ENCODE results near the gene CLSTN2. TPM values are rescaled to one million over a fixed set of nuclear protein-coding genes. Genes with fewer than 3 reads are reported as not detected.

CLSTN2 gene
- total and polyA plus RNA-seq, 2 experiments from 2014 or later = 23.0 to 27.0 TPM

DNA sequence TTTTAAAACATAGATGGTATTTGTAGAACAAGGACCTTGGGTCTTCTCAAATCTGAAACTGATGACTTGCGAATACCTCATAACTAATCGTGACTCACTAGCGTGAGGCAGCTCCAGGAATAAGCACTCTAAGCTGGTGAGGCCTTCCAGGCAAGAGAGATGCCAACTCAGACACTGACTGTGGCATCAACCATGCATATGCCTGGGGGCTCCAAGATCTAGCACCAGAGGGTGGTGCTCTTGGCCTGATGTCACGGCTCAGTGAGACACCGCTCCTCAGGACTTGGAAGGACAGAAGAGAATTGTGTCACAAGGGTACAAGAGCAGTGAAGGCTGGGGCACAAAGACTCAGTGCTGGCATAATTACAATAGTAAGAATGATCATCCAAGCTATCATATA is 617.9 kb downstream of the CLSTN2 start:
- Histone ChIP-seq H3K9me3 (ENCODE audit: low read depth) (no peaks in the 10 kb centered on the region), H3K36me3 (replicated peaks; ENCODE audit: insufficient read depth, low read depth) (no peaks in the 10 kb centered on the region), H3K9me2 (replicated peaks; ENCODE audit: insufficient read depth) (no peaks in the 10 kb centered on the region), H3K27ac (no peak overlapping the region), H2AFZ (no peak overlapping the region), H4K20me1 (ENCODE audit: insufficient read depth, poor library complexity, severe bottlenecking) (no peaks in the 10 kb centered on the region), H3K79me2 (no peaks in the 10 kb centered on the region), H3K27me3 (no peaks in the 10 kb centered on the region), H3K4me3 (no peak overlapping the region), H3K4me2 (no peak overlapping the region), H3K4me1 (ENCODE audit: insufficient read depth) (no peaks in the 10 kb centered on the region)
- DNase-seq (ENCODE audit: low spot score) = no peak
- TF ChIP-seq EZH2 (IDR thresholded peaks at IDR 0.05; ENCODE audit: borderline replicate concordance) = no peak
- no peak for TF ChIP-seq EZH2phosphoT487 (IDR thresholded peaks at IDR 0.05; ENCODE audit: low read depth, severe bottlenecking, unreplicated experiment)
- TF ChIP-seq, protein P1, sequence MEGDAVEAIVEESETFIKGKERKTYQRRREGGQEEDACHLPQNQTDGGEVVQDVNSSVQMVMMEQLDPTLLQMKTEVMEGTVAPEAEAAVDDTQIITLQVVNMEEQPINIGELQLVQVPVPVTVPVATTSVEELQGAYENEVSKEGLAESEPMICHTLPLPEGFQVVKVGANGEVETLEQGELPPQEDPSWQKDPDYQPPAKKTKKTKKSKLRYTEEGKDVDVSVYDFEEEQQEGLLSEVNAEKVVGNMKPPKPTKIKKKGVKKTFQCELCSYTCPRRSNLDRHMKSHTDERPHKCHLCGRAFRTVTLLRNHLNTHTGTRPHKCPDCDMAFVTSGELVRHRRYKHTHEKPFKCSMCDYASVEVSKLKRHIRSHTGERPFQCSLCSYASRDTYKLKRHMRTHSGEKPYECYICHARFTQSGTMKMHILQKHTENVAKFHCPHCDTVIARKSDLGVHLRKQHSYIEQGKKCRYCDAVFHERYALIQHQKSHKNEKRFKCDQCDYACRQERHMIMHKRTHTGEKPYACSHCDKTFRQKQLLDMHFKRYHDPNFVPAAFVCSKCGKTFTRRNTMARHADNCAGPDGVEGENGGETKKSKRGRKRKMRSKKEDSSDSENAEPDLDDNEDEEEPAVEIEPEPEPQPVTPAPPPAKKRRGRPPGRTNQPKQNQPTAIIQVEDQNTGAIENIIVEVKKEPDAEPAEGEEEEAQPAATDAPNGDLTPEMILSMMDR (IDR thresholded peaks at IDR 0.05; ENCODE audit: poor library complexity) = no peak
- 92% methylated on average over 5 of the region's 5 CpGs for WGBS (ENCODE audit: low lambda C conversion rate, missing lambda C conversion rate)

DNA sequence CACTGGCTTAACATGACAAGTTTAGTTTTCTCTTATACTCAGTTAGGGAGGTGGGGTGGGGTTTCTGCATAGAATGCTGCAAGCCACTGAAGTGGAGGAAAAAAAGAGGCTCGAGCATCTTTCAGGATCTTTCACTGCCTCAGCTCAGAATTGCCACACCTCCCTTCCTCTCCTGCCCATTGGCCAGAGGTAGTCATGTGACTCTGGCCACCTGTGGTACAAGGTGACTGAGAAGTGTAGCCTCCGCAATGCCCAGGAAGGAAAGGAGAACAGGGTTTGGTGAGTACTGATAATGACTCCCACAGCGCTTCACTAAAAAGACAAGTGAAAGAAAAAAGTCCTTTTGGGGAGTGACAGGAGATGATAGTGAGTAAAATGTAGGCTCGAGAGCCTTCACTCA is 618.6 kb downstream of the CLSTN2 start:
- 86% methylated on average over 4 of the region's 4 CpGs for WGBS (ENCODE audit: low lambda C conversion rate, missing lambda C conversion rate)
- H3K4me1 ChIP-seq (ENCODE audit: insufficient read depth) = no peaks in the 10 kb centered on the region
- H3K9me2 ChIP-seq (replicated peaks; ENCODE audit: insufficient read depth) = no peaks in the 10 kb centered on the region
- H3K79me2 ChIP-seq = no peaks in the 10 kb centered on the region
- H3K27ac ChIP-seq = no peak overlapping the region
- no peak overlapping the region for H3K4me3 ChIP-seq
- H2AFZ ChIP-seq = no peak overlapping the region
- no peaks in the 10 kb centered on the region for H3K27me3 ChIP-seq
- H3K36me3 ChIP-seq (replicated peaks; ENCODE audit: insufficient read depth, low read depth) = no peaks in the 10 kb centered on the region
- TF ChIP-seq EZH2 (IDR thresholded peaks at IDR 0.05; ENCODE audit: borderline replicate concordance) = no peak
- TF ChIP-seq EZH2phosphoT487 (IDR thresholded peaks at IDR 0.05; ENCODE audit: low read depth, severe bottlenecking, unreplicated experiment) = no peak
- TF ChIP-seq, protein P1 (IDR thresholded peaks at IDR 0.05; ENCODE audit: poor library complexity) = no peak
- DNase-seq (ENCODE audit: low spot score) = no peak
- H3K9me3 ChIP-seq (ENCODE audit: low read depth) = no peaks in the 10 kb centered on the region
- H3K4me2 ChIP-seq = no peak overlapping the region
- H4K20me1 ChIP-seq (ENCODE audit: insufficient read depth, poor library complexity, severe bottlenecking) = no peaks in the 10 kb centered on the region

DNA sequence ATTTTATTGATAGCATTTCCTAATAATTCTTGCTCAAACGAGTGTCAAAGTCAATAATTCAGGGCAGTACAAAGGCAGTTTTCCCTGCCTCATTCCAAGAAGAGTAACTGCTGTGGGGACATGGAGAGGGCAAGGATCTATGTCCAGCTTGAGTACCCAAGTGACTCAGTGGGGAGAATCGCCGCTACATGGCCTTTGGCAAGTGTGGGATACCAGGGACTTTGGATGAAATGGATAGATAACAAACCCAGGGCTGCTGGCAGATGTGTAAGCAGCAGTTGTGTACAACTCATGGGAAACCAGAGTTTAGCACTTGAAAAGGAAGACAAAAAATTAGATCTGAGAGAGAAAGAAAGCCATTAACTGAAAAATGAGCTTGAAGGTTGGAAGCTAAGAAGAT is 620.7 kb downstream of the CLSTN2 start:
- H3K4me3 ChIP-seq = no peak overlapping the region
- TF ChIP-seq EZH2 (IDR thresholded peaks at IDR 0.05; ENCODE audit: borderline replicate concordance) = no peak
- TF ChIP-seq EZH2phosphoT487 (IDR thresholded peaks at IDR 0.05; ENCODE audit: low read depth, severe bottlenecking, unreplicated experiment) = no peak
- TF ChIP-seq, protein P1 (IDR thresholded peaks at IDR 0.05; ENCODE audit: poor library complexity) = no peak
- H2AFZ ChIP-seq = no peak overlapping the region
- H3K4me2 ChIP-seq = no peak overlapping the region
- H3K79me2 ChIP-seq = no peaks in the 10 kb centered on the region
- no peaks in the 10 kb centered on the region for H4K20me1 ChIP-seq (ENCODE audit: insufficient read depth, poor library complexity, severe bottlenecking)
- no peaks in the 10 kb centered on the region for H3K9me3 ChIP-seq (ENCODE audit: low read depth)
- H3K4me1 ChIP-seq (ENCODE audit: insufficient read depth) = no peaks in the 10 kb centered on the region
- no peak overlapping the region for H3K27ac ChIP-seq
- DNase-seq (ENCODE audit: low spot score) = no peak
- no peaks in the 10 kb centered on the region for H3K27me3 ChIP-seq
- 90% methylated on average over 3 of the region's 3 CpGs for WGBS (ENCODE audit: low lambda C conversion rate, missing lambda C conversion rate)
- H3K9me2 ChIP-seq (replicated peaks; ENCODE audit: insufficient read depth) = no peaks in the 10 kb centered on the region
- H3K36me3 ChIP-seq (replicated peaks; ENCODE audit: insufficient read depth, low read depth) = no peaks in the 10 kb centered on the region

DNA sequence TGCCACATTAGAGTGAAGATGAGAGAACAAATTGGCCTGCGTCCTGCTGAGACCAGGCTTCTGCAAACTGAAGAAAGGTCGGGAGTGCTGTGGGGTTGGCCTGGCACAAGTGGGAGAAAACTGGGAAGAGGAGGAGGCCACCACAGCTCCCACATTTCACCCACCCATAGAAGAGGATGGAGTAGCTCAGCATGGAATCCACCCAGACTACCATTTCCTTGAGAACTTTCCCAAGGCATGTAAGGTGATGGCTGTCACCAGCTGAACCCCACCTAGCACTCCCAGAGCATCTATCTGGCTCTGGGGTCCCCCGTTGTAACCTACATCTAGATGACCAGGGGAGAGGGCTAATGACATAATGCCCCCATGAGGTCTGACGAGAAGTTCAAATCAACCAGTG is 622.5 kb downstream of the CLSTN2 start:
- Histone ChIP-seq H3K36me3 (replicated peaks; ENCODE audit: insufficient read depth, low read depth) (no peaks in the 10 kb centered on the region), H3K27ac (no peak overlapping the region), H2AFZ (no peak overlapping the region), H3K4me2 (no peak overlapping the region), H3K4me1 (ENCODE audit: insufficient read depth) (no peaks in the 10 kb centered on the region), H3K9me3 (ENCODE audit: low read depth) (no peaks in the 10 kb centered on the region), H3K4me3 (no peak overlapping the region), H3K27me3 (no peaks in the 10 kb centered on the region), H3K79me2 (no peaks in the 10 kb centered on the region), H4K20me1 (ENCODE audit: insufficient read depth, poor library complexity, severe bottlenecking) (no peaks in the 10 kb centered on the region), H3K9me2 (replicated peaks; ENCODE audit: insufficient read depth) (no peaks in the 10 kb centered on the region)
- DNase-seq (ENCODE audit: low spot score) = no peak
- TF ChIP-seq, protein P1 (IDR thresholded peaks at IDR 0.05; ENCODE audit: poor library complexity) = no peak
- TF ChIP-seq EZH2phosphoT487 (IDR thresholded peaks at IDR 0.05; ENCODE audit: low read depth, severe bottlenecking, unreplicated experiment) (no peak), EZH2 (IDR thresholded peaks at IDR 0.05; ENCODE audit: borderline replicate concordance) (no peak)
- WGBS (ENCODE audit: low lambda C conversion rate, missing lambda C conversion rate) = 89% methylated on average over 4 of the region's 4 CpGs

All from hepatocyte (in vitro differentiated cells).